Fibroblast of skin of scalp (primary cell): ENCODE data around the gene SHC2.

ENCODE experiments used
- DNase-seq: peaks from one replicate; pipeline ENCODE4 v3.0.0-alpha.2; 2013

SHC2 gene

GRCh38 chr19:371501-372168 lies 89.2 kb downstream of the SHC2 start:
- no peak for DNase-seq

DNA sequence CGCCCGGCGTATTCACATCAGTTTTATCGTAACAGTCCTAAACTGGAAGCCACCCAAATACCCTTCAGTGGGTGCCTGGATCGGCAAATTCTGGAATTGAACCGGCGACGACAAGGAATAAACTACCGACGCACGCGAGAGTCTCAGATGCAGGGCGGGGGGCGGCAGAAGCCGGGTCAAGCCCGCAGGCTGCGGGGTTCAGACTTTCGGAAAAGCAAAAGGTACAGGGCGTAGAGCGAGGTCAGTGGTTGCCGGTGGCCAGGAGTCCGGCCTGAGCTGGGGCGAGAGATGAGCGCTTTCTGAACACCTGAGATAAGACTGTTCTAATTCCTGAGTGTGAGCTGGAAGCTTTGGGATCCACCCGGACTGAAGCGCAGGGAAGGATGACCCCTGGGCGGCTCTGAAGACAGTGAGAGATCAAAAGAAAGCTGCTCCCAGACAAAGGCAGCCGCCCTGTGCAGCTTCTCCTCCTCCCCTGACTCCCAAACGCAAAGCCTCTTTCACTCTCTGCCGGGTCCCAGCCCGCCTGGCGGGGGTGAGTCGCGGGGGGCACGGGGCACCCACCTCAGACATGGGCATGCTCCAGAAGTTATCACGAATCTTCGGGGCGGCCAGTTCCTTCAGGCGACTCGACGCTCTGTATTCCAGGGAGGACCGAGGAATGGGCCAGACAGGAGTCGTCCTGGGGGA lies 90.0 kb downstream of the SHC2 start:
- no peak for DNase-seq

DNA sequence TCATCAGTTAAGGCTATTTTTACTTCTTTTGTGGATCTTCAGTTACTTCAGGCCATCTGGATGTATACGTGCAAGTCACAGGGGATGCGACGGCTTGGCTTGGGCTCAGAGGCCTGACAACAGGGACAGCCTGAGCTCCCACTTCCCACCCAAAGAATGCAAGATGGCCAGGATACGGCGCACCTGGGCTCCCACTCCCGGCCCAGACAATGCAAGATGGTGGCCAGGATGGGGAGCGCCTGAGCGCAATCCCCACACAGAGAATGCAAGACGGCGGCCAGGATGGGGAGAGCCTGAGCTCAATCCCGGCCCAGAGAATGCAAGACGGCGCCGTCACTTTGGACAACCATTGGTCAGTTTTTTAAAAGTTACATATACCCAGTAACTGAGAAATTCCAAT lies 91.0 kb downstream of the SHC2 start:
- no peak for DNase-seq

GRCh38 chr19:369256-369655 lies 91.6 kb downstream of the SHC2 start:
- no peak for DNase-seq

- DNase-seq, result no peak
These were observed 92.2 kb downstream of the SHC2 start for GRCh38 chr19:368630-369024.

- no peak for DNase-seq
These were observed 92.7 kb downstream of the SHC2 start for GRCh38 chr19:367963-368629.

- DNase-seq, result no peak
These were observed 93.3 kb downstream of the SHC2 start for GRCh38 chr19:367561-367960.

GRCh38 chr19:366951-367350 lies 93.9 kb downstream of the SHC2 start:
- no peak for DNase-seq
